HG03097 (cell line): ENCODE results near the gene AIFM3.
"Not testable (repeated sequence)": the region's sequence is repeated elsewhere in the genome, so short reads cannot be mapped to it uniquely, and the experiment has no call there.

ENCODE experiments used
- ATAC-seq: cut with Tn5 transposase; IDR thresholded peaks from one replicate; pipeline ENCODE4 v1.9.1; 2021; ENCODE audit not compliant: unreplicated experiment, low FRiP score

The AIFM3 gene

GRCh38 chr22:20966883-20967696 is at the start of gene AIFM3:
Gene AIFM3, plus strand, starts transcription at chr22:20967255. Its CDS starts 690 bp downstream, at chr22:20967945.
- ATAC-seq: no peak

- no peak for ATAC-seq
Measured at GRCh38 chr22:20918663-20919218, 48.3 kb upstream of the AIFM3 start.

GRCh38 chr22:20919718-20920117 is 47.3 kb upstream of the AIFM3 start:
- ATAC-seq: no peak

DNA sequence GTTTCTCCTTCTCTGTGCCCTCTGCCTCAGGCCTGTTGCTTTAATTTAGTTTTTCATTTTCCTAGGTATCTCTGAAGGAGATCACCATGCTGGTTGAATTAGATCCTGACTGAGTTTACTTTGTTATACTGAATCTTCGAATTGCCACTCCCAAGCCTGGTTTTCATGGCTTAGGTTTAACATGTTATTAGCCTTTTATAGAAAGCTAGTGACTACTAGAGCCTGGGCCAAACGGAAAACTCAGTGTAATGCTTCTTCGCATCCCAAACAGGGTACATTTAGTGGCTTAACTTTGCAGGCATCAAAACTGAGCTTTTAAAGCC is 46.2 kb upstream of the AIFM3 start:
- ATAC-seq: no peak

GRCh38 chr22:20922141-20922751 is 44.8 kb upstream of the AIFM3 start:
- ATAC-seq: no peak

GRCh38 chr22:20926243-20926642 is 40.8 kb upstream of the AIFM3 start:
- ATAC-seq: no peak

GRCh38 chr22:20927940-20928572 is 39.0 kb upstream of the AIFM3 start:
- ATAC-seq: no peak

DNA sequence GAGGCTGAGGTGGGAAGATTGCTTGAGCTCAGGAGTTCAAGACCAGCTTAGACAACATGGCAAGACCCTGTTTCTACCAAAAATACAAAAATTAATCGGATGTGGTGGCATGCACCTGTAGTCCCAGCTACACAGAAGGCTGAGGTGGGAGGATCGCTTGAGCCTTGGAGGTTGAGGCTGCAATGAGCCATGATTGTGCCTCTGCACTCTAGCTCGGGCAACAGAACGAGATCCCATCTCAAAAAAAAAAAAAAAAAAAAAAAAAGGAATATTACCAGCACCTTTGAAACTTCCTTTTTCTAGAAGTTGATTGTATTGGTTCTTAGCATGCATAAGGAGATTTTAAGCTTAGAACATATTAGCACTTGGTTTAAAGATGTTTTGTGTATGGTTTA is 38.5 kb upstream of the AIFM3 start:
- no peak for ATAC-seq

GRCh38 chr22:20930004-20930403 is 37.1 kb upstream of the AIFM3 start:
- no peak for ATAC-seq

DNA sequence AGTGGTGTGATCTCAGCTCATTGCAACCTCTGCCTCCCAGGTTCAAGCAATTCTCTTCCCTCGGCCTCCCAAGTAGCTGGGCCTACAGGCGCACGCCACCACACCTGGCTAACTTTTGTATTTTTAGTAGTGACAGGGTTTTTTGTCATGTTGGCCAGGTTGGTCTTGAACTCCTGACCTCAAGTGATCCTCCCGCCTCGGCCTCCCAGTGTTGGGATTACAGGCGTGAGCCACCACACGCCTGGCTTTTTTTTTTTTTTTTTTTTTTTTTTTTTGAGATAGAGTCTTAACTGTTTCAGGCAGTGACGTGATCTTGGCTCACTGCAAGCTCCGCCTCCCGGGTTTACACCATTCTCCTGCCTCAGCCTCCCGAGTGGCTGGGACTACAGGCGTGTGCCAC is 36.6 kb upstream of the AIFM3 start:
- not testable (repeated sequence) for ATAC-seq

DNA sequence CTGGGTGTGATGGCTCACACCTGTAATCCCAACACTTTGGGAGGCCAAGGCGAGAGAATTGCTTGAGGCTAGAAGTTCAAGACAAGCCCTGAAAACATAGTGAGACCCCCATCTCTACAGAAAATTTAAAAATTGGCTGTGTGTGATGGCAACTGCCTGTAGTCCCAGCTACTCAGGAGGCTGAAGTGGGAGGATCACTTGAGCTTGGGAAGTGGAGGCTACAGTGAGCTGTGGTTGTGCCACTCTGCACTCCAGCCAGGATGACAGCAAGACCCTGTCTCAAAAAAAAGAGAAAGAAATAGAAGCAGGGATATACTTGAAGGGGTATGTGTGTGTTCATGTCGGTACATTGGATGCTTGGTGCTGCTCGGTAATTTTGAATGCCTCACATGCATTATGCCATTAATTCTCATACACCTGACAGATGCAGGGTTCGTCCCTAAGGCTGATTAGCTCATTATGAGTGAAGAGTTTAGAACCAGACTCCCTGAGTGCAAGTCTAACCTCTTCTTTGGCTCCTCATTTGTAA is 35.9 kb upstream of the AIFM3 start:
- no peak for ATAC-seq

- ATAC-seq: no peak
Measured at GRCh38 chr22:20933910-20934309, 33.1 kb upstream of the AIFM3 start.

- ATAC-seq: not testable (repeated sequence)
Measured at GRCh38 chr22:20935049-20935448, 32.0 kb upstream of the AIFM3 start.

DNA sequence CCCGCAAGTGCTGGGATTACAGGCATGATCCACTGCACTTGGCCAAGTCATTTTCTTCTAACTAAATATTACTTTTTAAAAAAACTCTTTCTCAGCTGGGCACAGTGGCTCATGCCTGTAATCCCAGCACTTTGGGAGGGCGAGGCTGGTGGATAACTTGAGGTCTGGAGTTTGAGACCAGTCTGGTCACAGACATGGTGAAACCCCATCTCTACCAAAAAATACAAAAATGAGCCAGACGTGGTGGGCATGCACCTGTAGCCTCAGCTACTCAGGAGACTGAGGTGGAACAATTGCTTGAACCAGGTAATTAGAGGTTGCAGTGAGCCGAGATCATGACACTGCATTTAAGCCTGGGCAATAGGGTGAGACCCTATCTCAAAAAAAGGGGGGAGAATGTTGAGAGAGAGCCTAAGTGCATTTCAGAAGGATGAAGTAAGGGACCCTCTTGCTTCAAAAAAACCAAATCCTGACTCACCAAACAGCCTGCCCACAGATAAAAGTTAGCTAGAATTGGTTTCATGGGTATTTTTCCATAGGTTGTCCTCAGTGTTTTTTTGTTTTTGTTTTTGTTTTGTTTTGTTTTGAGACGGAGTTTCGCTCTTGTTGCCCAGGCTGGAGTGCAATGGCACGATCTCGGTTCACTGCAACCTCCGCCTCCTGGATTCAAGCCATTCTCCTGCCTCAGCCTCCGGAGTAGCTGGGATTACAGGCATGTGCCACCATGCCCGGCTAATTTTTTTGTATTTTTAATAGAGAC is 31.1 kb upstream of the AIFM3 start:
- not testable (repeated sequence) for ATAC-seq

DNA sequence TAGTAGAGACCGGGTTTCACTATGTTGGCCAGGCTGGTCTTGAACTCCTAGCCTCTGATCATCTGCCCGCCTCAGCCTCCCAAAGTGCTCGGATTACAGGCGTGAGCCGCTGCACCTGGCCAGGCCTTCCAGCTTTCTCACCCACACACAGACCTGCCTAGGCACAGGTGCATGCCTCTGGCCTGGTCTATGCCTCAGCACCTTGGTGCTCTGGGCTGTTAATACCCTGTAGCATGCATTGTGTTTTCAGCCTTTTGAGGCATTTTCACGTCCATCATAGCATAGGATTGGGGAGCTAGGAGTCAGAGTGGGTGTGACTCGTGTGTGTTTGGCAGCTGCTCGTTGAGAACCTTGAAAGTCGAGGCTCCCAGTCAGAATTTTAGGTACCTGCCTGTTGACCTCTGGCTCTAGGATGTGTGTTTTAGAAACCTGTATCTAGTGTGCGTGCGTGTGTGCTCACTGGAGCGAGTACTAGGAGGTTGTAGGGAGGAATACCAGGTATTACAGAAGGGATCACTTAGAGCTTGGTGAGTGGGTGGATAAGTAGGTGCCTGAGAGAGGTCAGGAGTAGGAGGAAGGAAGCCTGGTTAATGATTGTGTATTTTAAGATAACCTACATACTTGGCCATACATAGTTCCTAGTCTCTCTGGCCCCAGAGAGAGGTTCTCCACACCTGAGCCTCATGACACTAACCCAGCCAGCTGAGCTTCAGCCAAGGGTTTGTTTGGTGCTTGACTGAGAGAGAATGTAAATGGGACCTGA is 29.8 kb upstream of the AIFM3 start:
- no peak for ATAC-seq

GRCh38 chr22:20937794-20938671 is 29.0 kb upstream of the AIFM3 start:
- no peak for ATAC-seq

DNA sequence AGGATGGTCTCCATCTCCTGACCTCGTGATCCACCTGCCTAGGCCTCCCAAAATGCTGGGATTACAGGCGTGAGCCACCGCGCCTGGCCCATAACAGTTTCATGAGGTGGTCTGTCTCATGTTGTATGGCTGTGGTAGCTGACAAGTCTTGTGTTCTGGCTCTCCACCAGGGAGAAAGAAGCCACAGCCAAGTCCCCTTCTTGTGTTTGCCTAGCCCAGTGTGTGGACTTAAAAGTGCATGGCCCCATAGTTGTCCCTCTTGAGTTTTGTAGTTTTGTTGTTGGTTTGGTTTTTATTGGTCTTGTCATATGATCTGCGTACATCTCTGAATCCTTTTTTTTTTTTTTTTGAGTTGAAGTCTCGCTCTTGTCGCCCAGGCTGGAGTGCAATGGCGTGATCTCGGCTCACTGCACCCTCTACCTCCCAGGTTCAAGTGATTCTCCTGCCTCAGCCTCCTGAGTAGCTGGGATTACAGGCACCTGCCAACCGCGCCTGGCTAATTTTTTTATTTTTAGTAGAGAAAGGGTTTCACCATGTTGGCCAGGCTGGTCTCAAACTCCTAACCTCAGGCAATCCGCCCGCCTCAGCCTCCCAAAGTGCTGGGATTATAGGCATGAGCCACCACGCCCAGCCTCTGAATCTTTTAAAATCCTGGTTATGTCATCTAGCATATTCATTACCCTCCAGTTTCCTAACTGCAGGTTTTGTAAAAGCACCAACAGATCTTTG is 27.4 kb upstream of the AIFM3 start:
- ATAC-seq: not testable (repeated sequence)

GRCh38 chr22:20940186-20940651 is 26.8 kb upstream of the AIFM3 start:
- no peak for ATAC-seq
